Testis (tissue), 2 donors: ENCODE data around the gene SMDT1.

ENCODE experiments used
- CTCF ChIP-seq, 3 experiments: fragments of 450-650 bp in 2 of 3; fragments of 200-600 bp in 1 of 3; sonication (generic) in 1 of 3; IDR thresholded peaks; one replicate each; pipeline ENCODE4 v1.5.1; 2016 to 2019; ENCODE audit warnings: antibody characterized with exemption in 3 of 3, mild to moderate bottlenecking in 2 of 3, moderate library complexity in 1 of 3
- POLR2A ChIP-seq: fragments of 450-650 bp; IDR thresholded peaks from one replicate; pipeline ENCODE4 v1.6.1; 2017; ENCODE audit warnings: antibody characterized with exemption, mild to moderate bottlenecking, moderate library complexity

GRCh38 chr22:42072606-42073330 is 6.7 kb upstream of the SMDT1 start:
- no peak for TF ChIP-seq CTCF (IDR thresholded peaks at IDR 0.05)
- TF ChIP-seq POLR2A, result no peak
